Liver (tissue), 3 donors: ENCODE results near the gene RNU6-9.

ENCODE experiments used
- ATF3 ChIP-seq: IDR thresholded peaks from 2 replicates; pipeline ENCODE4 v1.6.1; 2016; ENCODE audit warnings: antibody characterized with exemption
- CTCF ChIP-seq: fragments of 150-350 bp; IDR thresholded peaks from 2 replicates; pipeline ENCODE4 v1.5.1; 2017; ENCODE audit warnings: improper control_type of control experiment, low read depth, low read length; ENCODE audit not compliant: missing input control
- EGR1 ChIP-seq, 2 donors: IDR thresholded peaks; 2 replicates each; pipeline ENCODE4 v1.6.1; 2016 to 2018; ENCODE audit warnings: antibody characterized with exemption in 2 of 2, low read depth in 2 of 2
- FOXA1 ChIP-seq: IDR thresholded peaks from 2 replicates; pipeline ENCODE4 v1.6.1; 2016; ENCODE audit warnings: antibody characterized with exemption
- GABPA ChIP-seq, 2 donors: IDR thresholded peaks in 1 of 2; conservative IDR thresholded peaks in 1 of 2; 2 replicates each; pipeline ENCODE4 v1.6.1; 2016; ENCODE audit warnings: antibody characterized with exemption in 2 of 2, mild to moderate bottlenecking in 1 of 2, moderate library complexity in 1 of 2
- MAX ChIP-seq: IDR thresholded peaks from 2 replicates; pipeline ENCODE4 v1.6.1; 2016; ENCODE audit warnings: antibody characterized with exemption
- NR2F2 ChIP-seq: IDR thresholded peaks from 2 replicates; pipeline ENCODE4 v1.6.1; 2016; ENCODE audit warnings: antibody characterized with exemption
- RAD21 ChIP-seq, 2 donors: IDR thresholded peaks; 2 replicates each; pipeline ENCODE4 v1.6.1; 2016; ENCODE audit warnings: antibody characterized with exemption in 2 of 2, mild to moderate bottlenecking in 2 of 2
- REST ChIP-seq: IDR thresholded peaks from 2 replicates; pipeline ENCODE4 v1.6.1; 2016; ENCODE audit warnings: antibody characterized with exemption, mild to moderate bottlenecking
- SP1 ChIP-seq: IDR thresholded peaks from 2 replicates; pipeline ENCODE4 v1.6.1; 2018; ENCODE audit warnings: antibody characterized with exemption, mild to moderate bottlenecking
- TAF1 ChIP-seq: conservative IDR thresholded peaks from 2 replicates; pipeline ENCODE4 v1.6.1; 2016; ENCODE audit warnings: antibody characterized with exemption, mild to moderate bottlenecking
- YY1 ChIP-seq: IDR thresholded peaks from 2 replicates; pipeline ENCODE4 v1.6.1; 2016; ENCODE audit warnings: antibody characterized with exemption, mild to moderate bottlenecking
- donor health status: healthy.
- donor health status: healthy.

- TF ChIP-seq REST (no peak), CTCF (no peak), ATF3 (no peak), YY1 (no peak), FOXA1 (no peak), EGR1 (IDR thresholded peaks at IDR 0.05; ENCODE audit: low read depth in 2 of 2) (no peak), GABPA (IDR thresholded peaks at IDR 0.05 in 1 of 2, conservative IDR thresholded peaks at IDR 0.05 in 1 of 2) (no peak), MAX (no peak), RAD21 (IDR thresholded peaks at IDR 0.05) (no peak), SP1 (no peak), TAF1 (no peak), NR2F2 (no peak)
Measured at GRCh38 chr19:927351-927779, 34.1 kb downstream of the RNU6-9 start.
